Loucy (cell line): ENCODE results near the gene LKAAEAR1.

Source experiments
- H2AFZ ChIP-seq: fragments of 200-600 bp; sonication (generic); 2 replicates; pipeline ENCODE4 v1.6.0; 2016; ENCODE audit warnings: antibody characterized with exemption, mild to moderate bottlenecking, low read length, moderate library complexity
- H3F3A ChIP-seq: fragments of 200-600 bp; 2 replicates; pipeline ENCODE4 v1.6.0; 2016; ENCODE audit warnings: antibody characterized with exemption, low read depth, mild to moderate bottlenecking
- H3K27me3 ChIP-seq: fragments of 200-600 bp; sonication (generic); 2 replicates; pipeline ENCODE4 v1.6.1; 2014; ENCODE audit warnings: low read length, mild to moderate bottlenecking; ENCODE audit not compliant: insufficient read depth, poor library complexity, severe bottlenecking
- H3K36me3 ChIP-seq: fragments of 200-600 bp; sonication (generic); 2 replicates; pipeline ENCODE4 v1.6.1; 2016; ENCODE audit warnings: low read length; ENCODE audit not compliant: insufficient read depth
- H3K4me1 ChIP-seq: fragments of 200-600 bp; sonication (generic); 2 replicates; pipeline ENCODE4 v1.5.1; 2014; ENCODE audit warnings: low read length, mild to moderate bottlenecking; ENCODE audit not compliant: insufficient read depth, poor library complexity, severe bottlenecking
- H3K4me2 ChIP-seq: fragments of 200-600 bp; sonication (generic); 2 replicates; pipeline ENCODE4 v1.6.0; 2014; ENCODE audit warnings: antibody characterized with exemption, low read length, low read depth, mild to moderate bottlenecking; ENCODE audit not compliant: poor library complexity, severe bottlenecking
- H3K4me3 ChIP-seq: fragments of 200-600 bp; sonication (generic); 2 replicates; pipeline ENCODE4 v1.5.1; 2014; ENCODE audit warnings: low read length, mild to moderate bottlenecking, mixed read lengths; ENCODE audit not compliant: poor library complexity, severe bottlenecking
- H3K79me2 ChIP-seq: fragments of 200-600 bp; sonication (generic); 2 replicates; pipeline ENCODE4 v1.6.1; 2014; ENCODE audit warnings: low read length; ENCODE audit not compliant: insufficient read depth
- H3K9ac ChIP-seq: fragments of 200-600 bp; sonication (generic); 2 replicates; pipeline ENCODE4 v1.6.0; 2014; ENCODE audit warnings: mild to moderate bottlenecking, low read depth, low read length, moderate library complexity; ENCODE audit not compliant: poor library complexity, severe bottlenecking
- H3K9me2 ChIP-seq: fragments of 200-600 bp; sonication (generic); replicated peaks from 2 replicates; pipeline ENCODE4 v1.6.1; 2016; ENCODE audit warnings: low read depth, low read length, mixed read lengths
- H3K9me3 ChIP-seq: fragments of 200-600 bp; sonication (generic); 2 replicates; pipeline ENCODE4 v1.6.1; 2014; ENCODE audit warnings: mild to moderate bottlenecking, antibody characterized with exemption, low read length, low read depth; ENCODE audit not compliant: insufficient read depth
- H4K20me1 ChIP-seq: fragments of 200-600 bp; sonication (generic); 2 replicates; pipeline ENCODE4 v1.6.0; 2014; ENCODE audit warnings: antibody characterized with exemption, low read length, mild to moderate bottlenecking; ENCODE audit not compliant: insufficient read depth, poor library complexity, severe bottlenecking
- EZH2phosphoT487 ChIP-seq: fragments of 200-600 bp; IDR thresholded peaks from 2 replicates; pipeline ENCODE4 v1.6.1; 2018; ENCODE audit warnings: antibody characterized with exemption, mild to moderate bottlenecking, moderate library complexity, borderline replicate concordance
- TF ChIP-seq, protein P1 (sequence below): fragments of 200-600 bp; sonication (generic); conservative IDR thresholded peaks from 2 replicates; pipeline ENCODE4 v1.5.1; 2014; ENCODE audit warnings: mild to moderate bottlenecking, antibody characterized with exemption, low read length

Gene LKAAEAR1

DNA sequence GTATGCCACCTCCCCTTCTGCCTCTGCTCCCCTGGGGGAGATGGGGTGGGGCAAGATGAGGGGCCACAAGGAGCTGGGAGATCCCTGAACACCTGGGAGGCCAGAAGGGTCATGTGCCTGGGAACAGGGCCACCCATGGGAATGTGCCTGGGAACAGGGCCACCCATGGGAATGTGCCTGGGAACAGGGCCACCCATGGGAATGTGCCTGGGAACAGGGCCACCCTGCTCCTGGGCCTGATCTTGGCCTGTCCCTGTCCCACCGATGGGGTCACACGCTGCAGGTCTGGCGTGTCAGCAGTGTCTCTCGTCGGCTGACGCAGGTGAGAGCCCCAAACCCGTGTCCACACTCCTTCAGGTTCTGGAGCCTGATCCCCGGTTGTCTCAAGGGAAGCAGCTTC lies 9.2 kb downstream of the LKAAEAR1 start:
- Histone ChIP-seq H3F3A (no peaks in the 10 kb centered on the region), H3K9ac (no peak overlapping the region), H3K27me3 (no peaks in the 10 kb centered on the region), H3K4me3 (no peak overlapping the region), H3K9me3 (no peaks in the 10 kb centered on the region), H4K20me1 (no peaks in the 10 kb centered on the region), H2AFZ (no peak overlapping the region), H3K9me2 (no peaks in the 10 kb centered on the region), H3K79me2 (0 out of 2 replicates have a peak, but pooled peaks cover 11% of the 10 kb centered on the region), H3K4me2 (no peak overlapping the region), H3K4me1 (peaks cover 27% of the 10 kb centered on the region), H3K36me3 (no peaks in the 10 kb centered on the region)
- TF ChIP-seq, protein P1, sequence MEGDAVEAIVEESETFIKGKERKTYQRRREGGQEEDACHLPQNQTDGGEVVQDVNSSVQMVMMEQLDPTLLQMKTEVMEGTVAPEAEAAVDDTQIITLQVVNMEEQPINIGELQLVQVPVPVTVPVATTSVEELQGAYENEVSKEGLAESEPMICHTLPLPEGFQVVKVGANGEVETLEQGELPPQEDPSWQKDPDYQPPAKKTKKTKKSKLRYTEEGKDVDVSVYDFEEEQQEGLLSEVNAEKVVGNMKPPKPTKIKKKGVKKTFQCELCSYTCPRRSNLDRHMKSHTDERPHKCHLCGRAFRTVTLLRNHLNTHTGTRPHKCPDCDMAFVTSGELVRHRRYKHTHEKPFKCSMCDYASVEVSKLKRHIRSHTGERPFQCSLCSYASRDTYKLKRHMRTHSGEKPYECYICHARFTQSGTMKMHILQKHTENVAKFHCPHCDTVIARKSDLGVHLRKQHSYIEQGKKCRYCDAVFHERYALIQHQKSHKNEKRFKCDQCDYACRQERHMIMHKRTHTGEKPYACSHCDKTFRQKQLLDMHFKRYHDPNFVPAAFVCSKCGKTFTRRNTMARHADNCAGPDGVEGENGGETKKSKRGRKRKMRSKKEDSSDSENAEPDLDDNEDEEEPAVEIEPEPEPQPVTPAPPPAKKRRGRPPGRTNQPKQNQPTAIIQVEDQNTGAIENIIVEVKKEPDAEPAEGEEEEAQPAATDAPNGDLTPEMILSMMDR: no peak
- TF ChIP-seq EZH2phosphoT487: no peak

GRCh38 chr20:64074184-64074789 lies 9.9 kb downstream of the LKAAEAR1 start:
- Histone ChIP-seq H3K4me2 (no peak overlapping the region), H3K9me3 (no peaks in the 10 kb centered on the region), H3F3A (no peaks in the 10 kb centered on the region), H3K4me3 (no peak overlapping the region), H3K27me3 (no peaks in the 10 kb centered on the region), H3K79me2 (0 out of 2 replicates have a peak, but pooled peaks cover 11% of the 10 kb centered on the region), H4K20me1 (no peaks in the 10 kb centered on the region), H3K4me1 (peaks cover 30% of the 10 kb centered on the region), H3K36me3 (no peaks in the 10 kb centered on the region), H3K9ac (no peak overlapping the region), H2AFZ (no peak overlapping the region), H3K9me2 (no peaks in the 10 kb centered on the region)
- TF ChIP-seq, protein P1: no peak
- no peak for TF ChIP-seq EZH2phosphoT487

- no peak overlapping the region for H2AFZ ChIP-seq
- no peak overlapping the region for H3K9ac ChIP-seq
- H3K4me3 ChIP-seq: no peak overlapping the region
- no peaks in the 10 kb centered on the region for H3K27me3 ChIP-seq
- no peaks in the 10 kb centered on the region for H3K9me2 ChIP-seq
- no peaks in the 10 kb centered on the region for H3K9me3 ChIP-seq
- no peaks in the 10 kb centered on the region for H4K20me1 ChIP-seq
- no peak overlapping the region for H3K4me2 ChIP-seq
- no peaks in the 10 kb centered on the region for H3F3A ChIP-seq
- 0 out of 2 replicates have a peak, but pooled peaks cover 11% of the 10 kb centered on the region for H3K79me2 ChIP-seq
- H3K4me1 ChIP-seq: peaks cover 29% of the 10 kb centered on the region
- no peaks in the 10 kb centered on the region for H3K36me3 ChIP-seq
- TF ChIP-seq EZH2phosphoT487: no peak
- TF ChIP-seq, protein P1: no peak
Observed at GRCh38 chr20:64073476-64074183, 10.6 kb downstream of the LKAAEAR1 start.
